K562 (cell line): ENCODE data around the gene FIGLA. TPM values are rescaled to one million over a fixed set of nuclear protein-coding genes. Genes with fewer than 3 reads are reported as not detected.

ENCODE experiments used
- ATAC-seq: fragments of 200-7000 bp; cut with Tn5 transposase; 3 replicates; pipeline ENCODE4 v1.9.1; 2020; ENCODE audit warnings: moderate library complexity
- BruUV-seq: library from RNA; stranded (reverse); fragments of 400-500 nt; replicated peaks from 2 replicates; lab custom pipeline; 2021; lab: Mats Ljungman, UMichigan
- CTCF ChIA-PET: fragments of 300-600 bp; formaldehyde crosslinking; extraction: SDS; loops from one replicate; lab custom pipeline; 2021; ENCODE audit warnings: low intra/inter-chr PET ratio; lab: Yijun Ruan, JAX
- POLR2A ChIA-PET: fragments of 300-600, 350-650 bp; sonication (Branson Sonifier 250); formaldehyde crosslinking; extraction: SDS; loops from one replicate; lab custom pipeline; 2021; ENCODE audit warnings: antibody characterized with exemption, inconsistent platforms; lab: Yijun Ruan, JAX
- DNase-seq, 4 experiments: peaks; one replicate each; pipeline versions ENCODE4 v3.0.0 to v3.0.0-alpha.2; 2011 to 2018; ENCODE audit warnings: low spot score in 3 of 4, mixed read lengths in 3 of 4; ENCODE audit errors: extremely low read depth in 1 of 4
- FAIRE-seq: peaks from 2 replicates; lab custom pipeline; 2011; peaks lifted over from hg19 to GRCh38; lab: Jason Lieb, UNC
- H2AFZ ChIP-seq: 2 replicates; pipeline ENCODE4 v1.6.0; 2011; ENCODE audit warnings: low read depth, low read length, control low read depth, inconsistent platforms
- H3K27ac ChIP-seq: fragments of 200-600 bp; 3 replicates; pipeline ENCODE4 v1.8.0; 2011; ENCODE audit warnings: low read depth, mild to moderate bottlenecking, control low read depth, inconsistent platforms, low read length, moderate library complexity, mixed read lengths; ENCODE audit errors: extremely low read depth
- H3K27me3 ChIP-seq, 2 experiments: fragments of 300-600 bp in 1 of 2; 2 replicates in 1 of 2; 3 replicates in 1 of 2; pipeline versions ENCODE4 v1.6.0 to v1.8.0; 2011; ENCODE audit warnings: inconsistent platforms in 2 of 2, low read length in 2 of 2, mild to moderate bottlenecking in 1 of 2, mixed read lengths in 1 of 2, moderate library complexity in 1 of 2; ENCODE audit not compliant: control insufficient read depth in 2 of 2, insufficient read depth in 2 of 2
- H3K36me3 ChIP-seq: fragments of 300-600 bp; 3 replicates; pipeline ENCODE4 v1.8.0; 2011; ENCODE audit warnings: mild to moderate bottlenecking, low read length, inconsistent platforms; ENCODE audit not compliant: control insufficient read depth, insufficient read depth
- H3K4me1 ChIP-seq, 2 experiments: fragments of 200-600 bp in 1 of 2; replicated peaks in 1 of 2; 2 replicates in 1 of 2; 3 replicates in 1 of 2; pipeline versions ENCODE4 v1.5.1 to v1.8.0; 2011; ENCODE audit warnings: inconsistent platforms in 2 of 2, low read length in 2 of 2, mild to moderate bottlenecking in 1 of 2, mixed read lengths in 1 of 2, moderate library complexity in 1 of 2; ENCODE audit not compliant: control insufficient read depth in 2 of 2, insufficient read depth in 2 of 2
- H3K4me2 ChIP-seq: 2 replicates; pipeline ENCODE4 v1.6.1; 2011; ENCODE audit warnings: low read length, control low read depth, inconsistent platforms, mixed read lengths; ENCODE audit not compliant: insufficient read depth
- H3K4me3 ChIP-seq: fragments of 200-600 bp; sonication (generic), shearing (Covaris generic); 2 replicates; pipeline ENCODE4 v1.5.1; 2016; ENCODE audit warnings: control low read depth, inconsistent platforms
- H3K79me2 ChIP-seq: fragments of 200-600 bp; 3 replicates; pipeline ENCODE4 v1.8.0; 2011; ENCODE audit warnings: low read length, inconsistent platforms; ENCODE audit not compliant: control insufficient read depth, insufficient read depth
- H3K9ac ChIP-seq, 2 experiments: 2 replicates each; pipeline versions ENCODE4 v1.6.0 to v1.6.1; 2011; ENCODE audit warnings: low read depth in 2 of 2, low read length in 2 of 2, control low read depth in 1 of 2, inconsistent platforms in 1 of 2, mild to moderate bottlenecking in 1 of 2, mixed read lengths in 1 of 2; ENCODE audit not compliant: insufficient read depth in 1 of 2
- H3K9me1 ChIP-seq: one replicate; pipeline ENCODE4 v1.6.0; 2011; ENCODE audit warnings: inconsistent platforms, mild to moderate bottlenecking, low read length, moderate library complexity; ENCODE audit not compliant: control insufficient read depth, insufficient read depth
- H3K9me3 ChIP-seq: replicated peaks from 2 replicates; pipeline ENCODE4 v1.5.1; 2011; ENCODE audit warnings: low read depth, low read length, inconsistent platforms; ENCODE audit not compliant: control insufficient read depth, insufficient read depth
- H4K20me1 ChIP-seq: replicated peaks from 2 replicates; pipeline ENCODE4 v1.6.1; 2011; ENCODE audit warnings: low read length, inconsistent platforms, mixed read lengths; ENCODE audit not compliant: control insufficient read depth, insufficient read depth
- ARID1B ChIP-seq: fragments of 450-650 bp; IDR thresholded peaks from 2 replicates; pipeline ENCODE4 v1.6.1; 2016; ENCODE audit warnings: antibody characterized with exemption, mild to moderate bottlenecking, inconsistent platforms
- CBFA2T2 ChIP-seq: fragments of 450-650 bp; conservative IDR thresholded peaks from 2 replicates; pipeline ENCODE4 v1.6.1; 2017; ENCODE audit warnings: mild to moderate bottlenecking
- CTBP1 ChIP-seq: fragments of 450-650 bp; IDR thresholded peaks from 2 replicates; pipeline ENCODE4 v1.6.1; 2016; ENCODE audit warnings: borderline replicate concordance
- ERF ChIP-seq: fragments of 450-650 bp; formaldehyde crosslinking; IDR thresholded peaks from 2 replicates; pipeline ENCODE4 v1.4.0; 2020; ENCODE audit warnings: mild to moderate bottlenecking, mixed read lengths
- GTF2F1 ChIP-seq: IDR thresholded peaks from 2 replicates; pipeline ENCODE4 v1.6.1; 2011; ENCODE audit warnings: low read depth, low read length, improper control_type of control experiment
- HDAC8 ChIP-seq: fragments of 450-650 bp; IDR thresholded peaks from 2 replicates; pipeline ENCODE4 v1.6.1; 2016; ENCODE audit warnings: mild to moderate bottlenecking, missing genetic modification characterization, moderate library complexity, missing compliant biosample characterization
- IRF2 ChIP-seq: sonication (generic); formaldehyde crosslinking; IDR thresholded peaks from 2 replicates; pipeline ENCODE4 v1.8.1; 2022; ENCODE audit warnings: mild to moderate bottlenecking, missing genetic modification reagents
- NR2C2 ChIP-seq, 2 experiments: fragments of 200-800 bp in 1 of 2; sonication (Bioruptor generic) in 1 of 2; sonication (generic) in 1 of 2; formaldehyde crosslinking in 1 of 2; IDR thresholded peaks; 2 replicates each; pipeline versions ENCODE4 v1.6.1 to v1.8.0; 2016 to 2022; ENCODE audit warnings: mild to moderate bottlenecking in 1 of 2, missing compliant biosample characterization in 1 of 2, missing genetic modification characterization in 1 of 2, missing genetic modification reagents in 1 of 2
- RB1 ChIP-seq: fragments of 450-650 bp; IDR thresholded peaks from 2 replicates; pipeline ENCODE4 v1.6.1; 2017; ENCODE audit warnings: low read depth, mild to moderate bottlenecking
- RCOR1 ChIP-seq, 2 experiments: IDR thresholded peaks; 2 replicates each; pipeline ENCODE4 v1.6.1; 2012; ENCODE audit warnings: low read depth in 2 of 2, low read length in 2 of 2, borderline replicate concordance in 1 of 2, improper control_type of control experiment in 1 of 2
- SAFB ChIP-seq: fragments of 200-400 bp; formaldehyde crosslinking; IDR thresholded peaks from 2 replicates; pipeline ENCODE4 v1.6.1; 2017; ENCODE audit warnings: low read depth, low read length, borderline replicate concordance
- ZNF24 ChIP-seq: fragments of 450-650 bp; IDR thresholded peaks from 2 replicates; pipeline ENCODE4 v1.6.1; 2016
- ZNF263 ChIP-seq: sonication (generic); formaldehyde crosslinking; IDR thresholded peaks from 2 replicates; pipeline ENCODE4 v1.8.0; 2022; ENCODE audit warnings: mild to moderate bottlenecking, missing genetic modification reagents, borderline replicate concordance
- ZNF324 ChIP-seq: fragments of 250-450 bp; sonication (Bioruptor Pico); IDR thresholded peaks from 2 replicates; pipeline ENCODE4 v1.4.0; 2020; ENCODE audit warnings: mild to moderate bottlenecking
- WGBS: fragments of 100-300 bp; shearing (Covaris generic); methylation state at CpG from one replicate; pipeline ENCODE4 v1.1.6; 2016; ENCODE audit warnings: low coverage, mixed read lengths; ENCODE audit not compliant: insufficient coverage; ENCODE audit errors: missing lambda C conversion rate; 5-methylcytosine and 5-hydroxymethylcytosine counted together
- in situ Hi-C: fragments of 300-500 bp; cut with MboI; formaldehyde crosslinking; loops from 4 replicates; pipeline ENCODE4 v1.15.0; 2018; ENCODE audit warnings: inconsistent platforms, mixed read lengths
- intact Hi-C: fragments of 100-400 bp; cut with micrococcal nuclease; formaldehyde crosslinking; loops from 2 replicates; pipeline ENCODE4 v1.14.2; 2022
- polyA plus RNA-seq, 8 experiments: library from polyadenylated mRNA; depleted of rRNA in 4 of 8; stranded (reverse) in 5 of 8; unstranded in 3 of 8; fragments of >200 nt; fragmentation: Nextera tagmentation in 2 of 8; fragmentation: Illumina TruSeq in 1 of 8; extraction: Ambion mirVana in 2 of 8; extraction: Trizol in 1 of 8; gene quantifications; 2 replicates each; pipeline versions ENCODE4 v1.2.1 to v1.2.3, GENCODE V29; 2011 to 2014; ENCODE audit warnings: inconsistent platforms in 1 of 8, missing spikeins in 1 of 8
- total RNA-seq, 7 experiments: library from RNA; depleted of rRNA in 6 of 7; stranded (reverse); fragments of >200 nt in 6 of 7; fragmentation: Illumina TruSeq in 2 of 7; extraction: Trizol in 2 of 7; gene quantifications; 2 replicates each; pipeline versions ENCODE4 v1.2.1 to v1.2.3, GENCODE V29; 2011 to 2021; ENCODE audit warnings: low replicate concordance in 1 of 7
- TF ChIP-seq, protein P1 (sequence below): fragments of 250-450 bp; sonication (Bioruptor Pico); IDR thresholded peaks from 2 replicates; pipeline ENCODE4 v1.8.0; 2021; ENCODE audit warnings: moderate library complexity, mild to moderate bottlenecking, inconsistent platforms
- TF ChIP-seq, protein P2 (sequence below): fragments of 450-650 bp; formaldehyde crosslinking; IDR thresholded peaks from 2 replicates; pipeline ENCODE4 v1.4.0; 2022; ENCODE audit warnings: missing genetic modification characterization
- TF ChIP-seq, protein P3 (sequence below), 2 experiments: IDR thresholded peaks in 1 of 2; conservative IDR thresholded peaks in 1 of 2; 2 replicates each; pipeline ENCODE4 v1.6.1; 2016; ENCODE audit warnings: low read depth in 2 of 2, mild to moderate bottlenecking in 1 of 2, missing compliant biosample characterization in 1 of 2, missing genetic modification characterization in 1 of 2, moderate library complexity in 1 of 2

Gene FIGLA
- total and polyA plus RNA-seq, 9 of the 15 experiments (the other 6 are each of a cell fraction or from before 2014, with no cell fraction given), result not detected

DNA sequence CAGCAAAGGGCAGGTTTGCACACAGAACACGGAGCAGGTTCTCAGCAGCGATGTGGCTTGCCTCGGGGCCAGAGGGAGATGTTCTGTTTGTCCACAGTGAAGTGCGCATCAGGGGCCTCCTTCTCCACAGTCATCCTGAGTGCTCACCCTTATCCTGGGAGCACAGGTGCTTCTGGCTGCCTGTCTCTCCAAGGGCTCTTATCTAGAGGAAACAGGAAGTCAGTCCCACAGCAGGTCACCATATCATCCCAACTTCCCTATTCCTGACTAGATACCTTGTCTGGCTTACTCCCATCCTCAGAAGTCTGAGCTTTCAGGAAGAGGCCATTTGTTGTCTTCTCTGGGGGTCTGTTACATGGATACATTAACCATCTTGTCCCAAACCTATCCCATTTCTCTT, 45.2 kb upstream of the FIGLA start, which contains the start of gene CD207:
Gene CD207, minus strand, starts transcription at position 174 of the 400 bp plus-strand sequence. Its CDS starts 40 bp downstream, at position 134.
- WGBS, result 3% methylated on average over 4 of the region's 4 CpGs
- Histone ChIP-seq H4K20me1 (0 out of 2 replicates have a peak, but pooled peaks cover 4% of the 10 kb centered on the region), H3K4me3 (no peak within 1 kb of the TSS), H3K36me3 (no peaks in the 10 kb centered on the region), H3K4me2 (no peak within 1 kb of the TSS), H3K79me2 (no peaks in the 10 kb centered on the region), H2AFZ (no peak within 1 kb of the TSS), H3K27ac (no peak within 1 kb of the TSS), H3K4me1 (no peaks in the 10 kb centered on the region; a peak in 1 of 5 replicates), H3K27me3 (peaks cover 23 to 67% of the 10 kb centered on the region in 2 experiments), H3K9ac (no peak within 1 kb of the TSS), H3K9me1 (no peaks in the 10 kb centered on the region), H3K9me3 (no peaks in the 10 kb centered on the region)
- no TSS peak for BruUV-seq
- ATAC-seq (no peak; the same call in 2 of the 3 replicates), FAIRE-seq (no peak), DNase-seq (peak in 2 of 4 experiments; percentile 11 to 18)
- ChIA-PET POLR2A (no interaction called here), CTCF (no interaction called here)
- intact Hi-C loops, result no loop called here
- in situ Hi-C loops, result no loop called here
- TF ChIP-seq HDAC8 (tag) (no peak), ZNF324 (CRISPR knock-in tag) (no peak), ERF (CRISPR knock-in tag) (no peak), ARID1B (peak; percentile 50; the same call in 1 of the 2 replicates), SAFB (no peak), RB1 (no peak), RCOR1 (IDR thresholded peaks at IDR 0.05; ENCODE audit: borderline replicate concordance in 1 of 2, low read depth in 2 of 2, low read length in 2 of 2) (0 out of 4 replicates have a peak, but pooled peaks of 1 of the 2 experiments have one; percentile 12), IRF2 (CRISPR knock-in tag) (no peak), ZNF263 (CRISPR knock-in tag) (peak; percentile 78; the same call in 1 of the 2 replicates), CBFA2T2 (peak; percentile 26; the same call in 1 of the 2 replicates), NR2C2 (CRISPR knock-in tag; IDR thresholded peaks at IDR 0.05) (no peak), NR2C2 (tag; IDR thresholded peaks at IDR 0.05) (no peak), ZNF24 (no peak), GTF2F1 (no peak), CTBP1 (peak; percentile 89)
- TF ChIP-seq, protein P1, sequence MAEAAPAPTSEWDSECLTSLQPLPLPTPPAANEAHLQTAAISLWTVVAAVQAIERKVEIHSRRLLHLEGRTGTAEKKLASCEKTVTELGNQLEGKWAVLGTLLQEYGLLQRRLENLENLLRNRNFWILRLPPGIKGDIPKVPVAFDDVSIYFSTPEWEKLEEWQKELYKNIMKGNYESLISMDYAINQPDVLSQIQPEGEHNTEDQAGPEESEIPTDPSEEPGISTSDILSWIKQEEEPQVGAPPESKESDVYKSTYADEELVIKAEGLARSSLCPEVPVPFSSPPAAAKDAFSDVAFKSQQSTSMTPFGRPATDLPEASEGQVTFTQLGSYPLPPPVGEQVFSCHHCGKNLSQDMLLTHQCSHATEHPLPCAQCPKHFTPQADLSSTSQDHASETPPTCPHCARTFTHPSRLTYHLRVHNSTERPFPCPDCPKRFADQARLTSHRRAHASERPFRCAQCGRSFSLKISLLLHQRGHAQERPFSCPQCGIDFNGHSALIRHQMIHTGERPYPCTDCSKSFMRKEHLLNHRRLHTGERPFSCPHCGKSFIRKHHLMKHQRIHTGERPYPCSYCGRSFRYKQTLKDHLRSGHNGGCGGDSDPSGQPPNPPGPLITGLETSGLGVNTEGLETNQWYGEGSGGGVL, result no peak
- TF ChIP-seq, protein P2, sequence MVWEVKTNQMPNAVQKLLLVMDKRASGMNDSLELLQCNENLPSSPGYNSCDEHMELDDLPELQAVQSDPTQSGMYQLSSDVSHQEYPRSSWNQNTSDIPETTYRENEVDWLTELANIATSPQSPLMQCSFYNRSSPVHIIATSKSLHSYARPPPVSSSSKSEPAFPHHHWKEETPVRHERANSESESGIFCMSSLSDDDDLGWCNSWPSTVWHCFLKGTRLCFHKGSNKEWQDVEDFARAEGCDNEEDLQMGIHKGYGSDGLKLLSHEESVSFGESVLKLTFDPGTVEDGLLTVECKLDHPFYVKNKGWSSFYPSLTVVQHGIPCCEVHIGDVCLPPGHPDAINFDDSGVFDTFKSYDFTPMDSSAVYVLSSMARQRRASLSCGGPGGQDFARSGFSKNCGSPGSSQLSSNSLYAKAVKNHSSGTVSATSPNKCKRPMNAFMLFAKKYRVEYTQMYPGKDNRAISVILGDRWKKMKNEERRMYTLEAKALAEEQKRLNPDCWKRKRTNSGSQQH (CRISPR knock-in tag), result no peak
- TF ChIP-seq, protein P3, sequence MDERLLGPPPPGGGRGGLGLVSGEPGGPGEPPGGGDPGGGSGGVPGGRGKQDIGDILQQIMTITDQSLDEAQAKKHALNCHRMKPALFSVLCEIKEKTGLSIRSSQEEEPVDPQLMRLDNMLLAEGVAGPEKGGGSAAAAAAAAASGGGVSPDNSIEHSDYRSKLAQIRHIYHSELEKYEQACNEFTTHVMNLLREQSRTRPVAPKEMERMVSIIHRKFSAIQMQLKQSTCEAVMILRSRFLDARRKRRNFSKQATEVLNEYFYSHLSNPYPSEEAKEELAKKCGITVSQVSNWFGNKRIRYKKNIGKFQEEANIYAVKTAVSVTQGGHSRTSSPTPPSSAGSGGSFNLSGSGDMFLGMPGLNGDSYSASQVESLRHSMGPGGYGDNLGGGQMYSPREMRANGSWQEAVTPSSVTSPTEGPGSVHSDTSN (CRISPR knock-in tag; IDR thresholded peaks at IDR 0.05; ENCODE audit: low read depth), result no peak
- TF ChIP-seq, protein P3 (tag; conservative IDR thresholded peaks at IDR 0.05; ENCODE audit: low read depth), result no peak
